SU-DHL-6 (cell line): Measurements from ENCODE around the gene LTBP1.

ENCODE experiments used
- H2AFZ ChIP-seq: fragments of 200-600 bp; sonication (generic); 2 replicates; pipeline ENCODE4 v1.6.1; 2014; ENCODE audit warnings: low read depth, mild to moderate bottlenecking, moderate library complexity, mixed read lengths, antibody characterized with exemption, low read length; ENCODE audit not compliant: severe bottlenecking
- H3F3A ChIP-seq: fragments of 200-600 bp; shearing (Covaris generic); 2 replicates; pipeline ENCODE4 v1.6.0; 2016; ENCODE audit warnings: antibody characterized with exemption, mild to moderate bottlenecking; ENCODE audit not compliant: insufficient read depth
- H3K27ac ChIP-seq: fragments of 200-600 bp; sonication (generic); 2 replicates; pipeline ENCODE4 v1.5.1; 2016; ENCODE audit warnings: low read depth, mild to moderate bottlenecking, low read length, moderate library complexity, mixed read lengths
- H3K27me3 ChIP-seq: fragments of 200-600 bp; sonication (generic), shearing (Covaris generic); 2 replicates; pipeline ENCODE4 v1.6.0; 2014; ENCODE audit warnings: mild to moderate bottlenecking, low read length
- H3K36me3 ChIP-seq: fragments of 200-600 bp; sonication (generic); 2 replicates; pipeline ENCODE4 v1.6.1; 2014; ENCODE audit warnings: mild to moderate bottlenecking, low read length, mixed read lengths
- H3K4me2 ChIP-seq: fragments of 300-600, 200-600 bp; shearing (Covaris generic), sonication (generic); 2 replicates; pipeline ENCODE4 v1.6.0; 2014; ENCODE audit warnings: low read length, low read depth, mild to moderate bottlenecking; ENCODE audit not compliant: poor library complexity, severe bottlenecking
- H3K4me3 ChIP-seq: fragments of 200-600 bp; sonication (generic); 2 replicates; pipeline ENCODE4 v1.5.1; 2014; ENCODE audit warnings: antibody characterized with exemption, low read length, mild to moderate bottlenecking, mixed read lengths; ENCODE audit not compliant: insufficient read depth, poor library complexity, severe bottlenecking
- H3K79me2 ChIP-seq: fragments of 200-600 bp; sonication (generic); 2 replicates; pipeline ENCODE4 v1.6.1; 2014; ENCODE audit warnings: mild to moderate bottlenecking, low read length, moderate library complexity; ENCODE audit not compliant: insufficient read depth
- H3K9ac ChIP-seq: fragments of 200-600 bp; sonication (generic); 2 replicates; pipeline ENCODE4 v1.7.0; 2014; ENCODE audit warnings: mild to moderate bottlenecking, low read length
- H3K9me2 ChIP-seq: fragments of 200-600 bp; sonication (generic); replicated peaks from 2 replicates; pipeline ENCODE4 v1.6.1; 2014; ENCODE audit warnings: low read length; ENCODE audit not compliant: insufficient read depth
- H3K9me3 ChIP-seq: fragments of 200-600 bp; sonication (generic); 2 replicates; pipeline ENCODE4 v1.6.1; 2014; ENCODE audit warnings: low read length, mixed read lengths; ENCODE audit not compliant: insufficient read depth
- H4K20me1 ChIP-seq: fragments of 200-600 bp; sonication (generic); 2 replicates; pipeline ENCODE4 v1.6.1; 2014; ENCODE audit warnings: low read depth, mild to moderate bottlenecking, antibody characterized with exemption, low read length, moderate library complexity, mixed read lengths
- CTCF ChIP-seq: fragments of 200-600 bp; sonication (generic); IDR thresholded peaks from one replicate; pipeline ENCODE4 v1.5.1; 2017; ENCODE audit warnings: antibody characterized with exemption, mild to moderate bottlenecking, low read length, moderate library complexity; ENCODE audit not compliant: insufficient read depth, poor library complexity, severe bottlenecking
- EZH2phosphoT487 ChIP-seq: fragments of 200-600 bp; sonication (generic), shearing (Covaris generic); conservative IDR thresholded peaks from 2 replicates; pipeline ENCODE4 v1.6.1; 2018; ENCODE audit warnings: mild to moderate bottlenecking, antibody characterized with exemption, low read length, moderate library complexity, mixed read lengths

The LTBP1 gene

GRCh38 chr2:33073018-33073417 is 126.3 kb downstream of the LTBP1 start:
- H3K4me2 ChIP-seq: peak overlapping the region; percentile 56

DNA sequence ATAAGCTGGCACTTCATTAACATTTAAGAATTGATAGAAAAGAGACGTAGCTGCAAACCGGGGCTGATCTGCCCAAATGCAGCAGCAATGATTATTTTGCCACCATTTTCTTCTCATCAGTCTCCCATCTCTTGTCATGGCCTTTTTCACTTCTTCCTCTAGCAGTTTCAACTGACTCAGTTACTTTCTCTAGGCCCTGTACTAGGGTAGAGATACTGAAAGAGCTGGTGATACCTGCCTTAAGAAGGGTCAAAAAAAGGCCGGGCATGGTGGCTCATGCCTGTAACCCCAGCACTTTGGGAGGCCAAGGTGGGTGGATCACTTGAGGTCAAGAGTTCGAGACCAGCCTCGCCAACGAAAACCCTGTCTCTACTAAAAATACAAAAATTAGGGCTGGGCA is 127.4 kb downstream of the LTBP1 start:
- H3K4me3 ChIP-seq: no peak overlapping the region

More at GRCh38 chr2:33073018-33073417, 126.3 kb downstream of the LTBP1 start:
- H3K36me3 ChIP-seq: no peaks in the 10 kb centered on the region
- no peaks in the 10 kb centered on the region for H3K9me3 ChIP-seq
- H3K27ac ChIP-seq: peak overlapping the region; percentile 98
- H3K27me3 ChIP-seq: no peaks in the 10 kb centered on the region
- TF ChIP-seq EZH2phosphoT487 (no peak), CTCF (no peak)
- no peak overlapping the region for H3K4me3 ChIP-seq
- H3F3A ChIP-seq: peaks cover 64% of the 10 kb centered on the region
- H3K9ac ChIP-seq: peak overlapping the region; percentile 33; the same call in 1 of the 2 replicates
- H2AFZ ChIP-seq: no peak overlapping the region
- peaks cover 77% of the 10 kb centered on the region for H3K79me2 ChIP-seq
- no peaks in the 10 kb centered on the region for H3K9me2 ChIP-seq
- no peaks in the 10 kb centered on the region for H4K20me1 ChIP-seq

DNA sequence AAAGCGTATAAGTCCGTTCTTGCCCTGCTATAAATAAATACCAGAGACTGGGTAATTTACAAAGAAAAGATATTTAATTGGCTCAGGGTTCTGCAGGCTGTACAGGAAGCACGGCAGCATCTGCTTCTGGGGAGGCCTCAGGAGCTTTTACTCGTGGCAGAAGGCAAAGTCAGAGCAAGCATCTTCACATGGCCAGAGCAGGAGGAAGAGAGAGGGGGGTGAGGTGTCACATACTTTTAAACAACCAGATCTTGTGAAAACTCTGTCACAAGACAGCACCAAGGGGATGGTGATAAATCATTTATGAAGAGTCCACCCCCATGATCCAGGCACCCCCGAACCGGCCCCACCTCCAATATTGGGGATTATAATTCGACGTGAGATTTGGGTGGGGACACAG is 130.6 kb downstream of the LTBP1 start:
- no peak for TF ChIP-seq EZH2phosphoT487
- peak overlapping the region; percentile 46 for H3K9ac ChIP-seq
- no peaks in the 10 kb centered on the region for H4K20me1 ChIP-seq
- peak overlapping the region; percentile 37 for H3K4me3 ChIP-seq
- H3K4me2 ChIP-seq: peak overlapping the region; percentile 65
- H3K27ac ChIP-seq: peak overlapping the region; percentile 98
- peaks cover 24% of the 10 kb centered on the region for H3K36me3 ChIP-seq
- no peaks in the 10 kb centered on the region for H3K9me2 ChIP-seq
- peaks cover 86% of the 10 kb centered on the region for H3F3A ChIP-seq
- H3K79me2 ChIP-seq: peaks cover 58% of the 10 kb centered on the region
- H3K9me3 ChIP-seq: peaks cover 7% of the 10 kb centered on the region; the same call in 1 of the 2 replicates
- no peak overlapping the region for H2AFZ ChIP-seq
- no peaks in the 10 kb centered on the region for H3K27me3 ChIP-seq

More for the DNA sequence above, 127.4 kb downstream of the LTBP1 start:
- Histone ChIP-seq H3K9me2 (no peaks in the 10 kb centered on the region), H3K27me3 (no peaks in the 10 kb centered on the region), H4K20me1 (no peaks in the 10 kb centered on the region), H3K9me3 (no peaks in the 10 kb centered on the region), H3K36me3 (peaks cover 3% of the 10 kb centered on the region), H3K4me2 (peak overlapping the region; percentile 56), H3K79me2 (peaks cover 80% of the 10 kb centered on the region), H3F3A (peaks cover 63% of the 10 kb centered on the region), H3K27ac (peak overlapping the region; percentile 98), H3K9ac (0 out of 2 replicates have a peak overlapping the region, but pooled peaks have one; percentile 33), H2AFZ (no peak overlapping the region)
- TF ChIP-seq EZH2phosphoT487 (no peak), CTCF (no peak)

DNA sequence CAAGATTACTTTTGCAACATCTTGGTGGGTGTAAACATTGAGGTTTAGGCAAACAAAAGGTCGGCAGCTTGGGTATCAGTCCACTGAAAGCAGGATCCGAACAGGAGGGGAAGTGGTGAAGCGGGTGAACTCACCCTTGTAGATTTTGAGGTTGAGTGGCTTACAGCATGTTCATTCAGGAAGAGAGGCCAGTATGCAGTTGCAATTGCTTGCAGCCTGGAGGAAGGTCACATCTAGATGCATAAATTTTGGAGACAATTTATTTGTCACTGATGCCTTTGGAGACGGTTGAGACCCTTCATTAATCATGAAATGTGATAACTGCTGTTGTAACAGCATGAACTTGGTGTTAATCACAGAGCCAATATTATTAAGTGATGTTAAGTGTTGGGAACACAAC is 131.1 kb downstream of the LTBP1 start:
- H3K4me2 ChIP-seq: peak overlapping the region; percentile 65
- TF ChIP-seq EZH2phosphoT487 (no peak), CTCF (no peak)
- H3K9ac ChIP-seq: peak overlapping the region; percentile 46
- peak overlapping the region; percentile 37 for H3K4me3 ChIP-seq
- H3K79me2 ChIP-seq: peaks cover 58% of the 10 kb centered on the region
- peak overlapping the region; percentile 98 for H3K27ac ChIP-seq
- H3K9me2 ChIP-seq: no peaks in the 10 kb centered on the region
- no peaks in the 10 kb centered on the region for H3K27me3 ChIP-seq
- H3K36me3 ChIP-seq: peaks cover 24% of the 10 kb centered on the region
- no peaks in the 10 kb centered on the region for H4K20me1 ChIP-seq
- peaks cover 86% of the 10 kb centered on the region for H3F3A ChIP-seq
- peaks cover 7% of the 10 kb centered on the region; the same call in 1 of the 2 replicates for H3K9me3 ChIP-seq
- no peak overlapping the region for H2AFZ ChIP-seq
